GM21367 (cell line): ENCODE results near the gene CADPS.

Source experiments
- ATAC-seq: cut with Tn5 transposase; IDR thresholded peaks from one replicate; pipeline ENCODE4 v1.9.1; 2021; ENCODE audit not compliant: unreplicated experiment

The CADPS gene

DNA sequence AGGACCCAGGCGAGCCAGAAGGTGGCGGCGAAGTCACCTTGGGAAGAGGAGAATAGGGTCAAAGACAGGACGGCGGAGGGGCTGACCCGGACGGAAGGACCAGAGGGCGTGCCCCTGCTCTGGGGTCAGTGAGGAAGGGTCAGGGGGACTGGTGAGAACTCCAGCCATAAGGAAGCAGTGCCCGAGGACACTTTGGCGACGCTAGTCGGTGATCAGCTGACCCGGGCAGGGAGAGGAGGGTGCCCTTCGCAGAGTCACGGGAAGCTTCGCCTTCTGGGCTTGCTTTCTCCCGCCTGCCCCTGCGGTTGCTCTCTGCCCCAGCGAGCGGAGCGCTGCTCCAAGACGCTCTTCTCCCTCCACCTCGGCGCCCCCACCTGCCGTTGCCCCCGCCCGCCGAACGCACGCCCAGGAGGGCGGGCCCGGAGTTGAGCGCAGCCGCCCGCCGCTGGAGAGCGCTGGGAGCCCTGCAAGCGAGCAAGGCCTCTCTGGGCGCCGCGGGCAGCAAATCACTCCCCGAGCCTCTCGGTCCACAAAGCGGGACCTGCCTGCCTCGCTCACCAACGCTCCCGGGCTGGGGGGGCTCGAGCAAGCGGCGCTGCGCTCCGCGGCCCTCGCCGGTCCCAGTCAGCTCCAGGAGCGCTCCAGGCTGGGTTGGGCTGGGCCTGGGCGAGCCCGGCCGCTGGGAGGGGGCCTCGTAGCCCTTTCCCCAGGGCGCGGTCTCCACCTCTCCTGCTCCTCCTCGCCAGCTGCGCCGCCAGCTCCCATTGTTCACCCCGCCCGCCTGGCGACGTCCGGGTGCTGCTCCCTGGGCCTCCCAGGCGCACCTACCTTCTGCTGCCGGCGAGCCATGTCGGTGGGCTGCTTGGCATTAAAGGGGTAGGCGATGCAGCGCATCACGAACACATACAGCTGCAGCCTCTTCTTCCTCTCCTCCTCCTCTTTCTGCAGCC lies 1.2 kb downstream of the CADPS start:
- no peak for ATAC-seq

DNA sequence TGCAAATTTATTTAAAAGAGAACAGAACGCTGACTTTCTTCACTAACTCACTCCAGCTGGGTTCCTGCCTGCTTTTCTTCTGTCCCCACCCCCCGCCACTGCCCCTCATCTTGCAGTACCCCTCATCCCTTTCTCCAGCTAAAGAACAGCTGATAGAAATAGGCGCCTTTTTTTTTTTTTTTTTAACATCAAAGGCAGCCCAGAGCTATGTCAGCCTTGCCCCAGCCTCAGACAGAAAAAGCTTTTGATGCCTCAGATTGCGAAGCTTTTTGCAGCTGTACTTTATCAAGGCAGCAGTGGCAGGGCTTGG lies 1.8 kb downstream of the CADPS start:
- no peak for ATAC-seq

DNA sequence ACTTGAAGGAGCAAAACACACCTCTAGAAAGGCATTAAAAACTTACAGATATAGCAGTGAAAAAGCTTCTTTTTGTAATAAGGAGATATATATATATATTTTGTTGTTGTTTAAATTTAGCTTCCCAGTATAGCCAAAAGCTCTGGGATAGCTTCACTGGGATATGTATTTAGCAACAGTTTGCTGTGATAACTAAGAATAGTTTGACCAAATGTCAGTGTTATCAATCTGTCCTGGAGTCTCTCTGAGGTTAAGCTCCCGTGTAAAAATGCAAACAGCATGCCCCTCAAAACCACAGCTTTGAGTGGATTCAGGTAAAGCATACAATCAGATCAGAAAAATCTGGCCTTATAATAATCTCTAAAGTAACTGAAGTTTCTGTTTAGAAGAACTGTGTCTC lies 2.9 kb downstream of the CADPS start:
- ATAC-seq, result no peak

DNA sequence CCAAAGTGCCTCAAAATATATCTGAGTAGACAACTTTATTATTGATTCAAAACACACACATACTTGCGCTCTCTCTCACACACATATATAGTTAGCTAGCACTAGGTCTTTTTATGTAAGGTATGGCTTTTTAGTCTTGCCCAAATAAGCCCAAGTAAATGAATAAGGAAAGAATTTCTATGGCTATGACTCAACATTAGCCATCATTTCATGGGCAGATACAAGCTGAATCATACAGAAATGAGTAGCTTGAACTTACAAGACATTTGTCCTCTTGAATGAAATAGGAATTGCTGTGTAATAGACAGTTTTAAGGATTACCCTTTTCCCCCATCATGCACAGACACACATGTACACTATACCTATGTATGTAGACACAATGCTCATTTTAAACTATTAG lies 4.9 kb downstream of the CADPS start:
- no peak for ATAC-seq

DNA sequence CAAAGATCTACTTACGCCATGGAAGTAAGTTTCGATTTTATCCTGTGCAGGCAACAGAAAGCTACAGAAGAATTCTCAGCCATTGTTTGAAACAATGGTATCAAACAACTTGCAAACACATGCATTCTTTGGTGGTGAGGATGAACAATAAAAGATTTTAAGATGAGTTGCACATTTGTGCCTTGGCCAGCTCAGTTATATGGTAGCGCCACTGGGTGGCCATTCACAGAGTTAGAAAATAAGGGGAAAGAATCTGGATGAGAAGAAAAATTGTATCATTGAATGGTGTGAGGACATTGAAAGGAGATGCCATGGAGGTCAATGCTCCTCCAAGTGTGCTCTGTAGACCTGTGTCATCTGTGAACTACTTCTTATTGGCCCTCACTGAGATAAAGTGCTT lies 11.6 kb downstream of the CADPS start:
- ATAC-seq, result no peak

- ATAC-seq, result no peak
Measured at GRCh38 chr3:62859203-62859791, 15.9 kb downstream of the CADPS start.

DNA sequence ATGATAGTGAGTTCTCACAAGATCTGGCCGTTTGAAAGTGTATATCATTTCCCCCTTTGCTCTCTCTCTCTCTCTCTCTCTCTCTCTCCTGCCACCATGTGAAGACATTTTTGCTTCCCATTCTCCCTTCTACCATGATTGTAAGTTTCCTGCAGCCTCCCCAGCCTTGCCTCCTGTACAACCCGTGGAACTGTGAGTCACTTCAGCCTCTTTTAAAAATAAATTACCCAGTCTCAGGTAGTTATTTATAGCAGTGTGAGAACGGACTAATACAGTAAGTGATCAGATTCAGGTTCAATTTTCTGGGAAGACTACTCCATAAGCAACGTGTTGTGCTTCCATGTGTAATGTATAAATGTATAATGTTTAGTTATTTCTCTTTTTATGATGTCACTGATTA lies 29.2 kb downstream of the CADPS start:
- ATAC-seq, result no peak

DNA sequence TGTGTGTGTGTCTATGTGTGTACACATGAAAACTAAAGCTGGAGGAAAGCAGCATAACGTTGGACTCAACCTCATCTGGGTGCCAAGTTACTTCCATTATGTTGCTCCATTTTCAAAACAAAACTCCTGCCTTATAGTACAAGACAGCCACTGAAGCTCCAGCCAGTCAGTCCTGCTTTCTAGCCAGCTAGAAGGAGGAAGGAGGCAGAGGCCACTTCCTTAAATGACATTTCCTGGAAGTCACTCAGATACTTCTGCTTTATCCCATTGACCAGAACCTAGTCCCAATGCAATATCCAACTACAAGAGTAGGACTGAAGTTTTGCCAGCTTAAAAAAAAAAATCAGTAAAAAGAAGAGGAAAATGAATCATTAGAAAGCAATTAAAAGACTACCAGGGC lies 31.7 kb downstream of the CADPS start:
- ATAC-seq, result no peak

- no peak for ATAC-seq
Measured at GRCh38 chr3:62839748-62840147, 35.5 kb downstream of the CADPS start.

DNA sequence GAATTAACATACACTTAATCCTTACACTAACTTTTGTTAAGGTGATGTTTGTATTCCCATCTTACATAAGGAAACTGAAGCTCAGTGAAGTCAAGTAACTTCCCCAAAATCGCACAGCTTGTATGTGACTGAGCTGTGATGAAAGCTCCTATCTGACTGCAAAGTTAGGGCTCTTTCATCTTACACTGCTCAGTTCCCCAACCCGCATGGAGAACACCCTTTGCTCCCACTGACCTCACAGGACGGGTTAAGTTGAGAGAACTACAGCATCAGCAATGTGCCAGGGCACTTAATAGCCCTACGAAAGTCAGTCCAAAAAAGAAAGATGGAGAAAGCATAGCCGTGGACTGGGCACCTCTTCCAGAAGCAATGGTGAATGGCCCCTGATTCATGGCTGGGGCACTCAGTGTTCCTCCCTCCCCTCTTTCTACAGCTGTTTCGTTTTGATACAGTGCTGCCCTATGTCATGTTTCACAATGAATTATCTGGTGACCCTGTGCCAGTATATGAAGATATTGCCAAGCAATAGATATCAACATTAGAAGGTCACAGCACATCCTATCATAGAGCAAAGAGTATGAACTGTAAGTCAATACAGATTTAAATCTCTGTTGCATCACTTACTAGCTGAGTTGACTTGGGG lies 38.0 kb downstream of the CADPS start:
- ATAC-seq, result no peak

- ATAC-seq, result peak; percentile 72
Measured at GRCh38 chr3:62835554-62836236, 39.5 kb downstream of the CADPS start.

- ATAC-seq, result no peak
Measured at GRCh38 chr3:62833538-62833937, 41.7 kb downstream of the CADPS start.

DNA sequence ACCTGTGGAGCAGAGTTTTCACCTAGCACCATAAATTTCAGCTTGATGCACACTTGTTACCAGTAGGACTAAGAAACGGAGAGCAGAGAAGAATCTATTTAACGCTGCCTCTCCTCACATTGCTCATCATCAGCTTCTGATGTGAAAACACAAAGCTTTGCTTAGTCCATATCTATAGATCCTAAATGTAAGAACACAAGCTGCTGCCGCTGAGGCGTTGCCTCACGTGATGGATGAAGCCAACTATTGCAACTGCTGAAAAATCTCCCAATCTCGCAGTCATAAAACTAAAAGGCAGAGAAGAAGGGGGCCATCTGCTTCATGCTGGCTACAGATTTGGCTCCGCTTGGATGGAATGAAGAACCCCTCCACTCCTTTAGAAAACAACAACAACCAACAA lies 42.7 kb downstream of the CADPS start:
- no peak for ATAC-seq

DNA sequence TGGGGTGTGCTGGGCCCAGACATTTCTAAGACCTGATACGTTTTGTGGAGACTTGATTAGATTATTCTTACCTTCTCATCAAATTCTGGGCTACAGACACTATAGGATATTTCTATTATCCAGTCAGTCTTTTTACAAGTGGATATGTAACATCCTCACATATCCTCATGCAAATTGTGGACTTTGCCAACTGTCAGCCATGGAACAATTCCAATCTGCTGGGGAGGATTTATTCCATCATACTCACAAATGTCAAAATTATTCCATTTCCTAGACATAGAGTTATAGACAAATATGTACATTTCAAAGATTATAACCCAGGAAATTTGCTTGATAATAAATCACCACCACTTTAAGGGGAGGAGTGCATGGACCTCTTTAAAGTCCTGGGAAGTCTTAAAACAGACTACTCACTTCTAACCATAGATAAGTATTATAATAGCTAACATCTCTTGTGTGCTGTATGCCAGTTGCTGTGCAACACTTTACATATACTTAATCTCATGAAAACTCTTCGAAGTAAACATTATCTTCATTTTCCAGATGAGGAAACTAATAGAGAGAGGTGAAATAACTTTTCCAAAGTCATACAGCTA lies 44.4 kb downstream of the CADPS start:
- no peak for ATAC-seq

GRCh38 chr3:62827550-62827949 lies 47.7 kb downstream of the CADPS start:
- no peak for ATAC-seq

DNA sequence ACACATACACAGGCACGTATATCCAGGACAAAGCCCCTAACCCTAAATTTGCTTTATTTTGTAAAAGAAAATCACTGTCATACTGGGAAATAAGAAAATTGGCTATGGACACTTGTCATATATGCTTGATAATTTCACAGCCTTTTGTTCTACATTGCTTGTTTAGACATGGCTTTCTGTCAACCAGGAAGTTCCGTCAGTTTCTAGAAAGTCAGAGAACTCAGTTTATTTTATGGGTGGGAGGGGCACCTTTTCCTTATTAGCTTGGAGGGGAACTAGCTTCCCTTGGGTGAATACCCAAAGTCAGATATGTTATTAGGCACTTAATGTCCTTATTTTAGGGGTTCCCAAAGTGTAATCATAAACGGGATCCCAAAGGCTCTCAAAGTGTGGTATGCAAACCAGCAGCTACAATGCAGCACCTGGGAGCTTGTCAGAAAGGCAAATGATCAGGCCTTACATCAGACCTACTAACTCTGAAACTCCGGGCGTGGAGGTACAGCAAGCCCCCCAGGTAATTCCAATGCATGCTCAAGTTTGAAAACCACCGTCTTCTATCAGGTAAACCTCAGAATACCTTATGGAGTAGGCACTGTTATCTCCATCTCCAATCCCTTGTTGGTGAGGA lies 50.1 kb downstream of the CADPS start:
- ATAC-seq, result no peak

GRCh38 chr3:62823461-62824050 lies 51.7 kb downstream of the CADPS start:
- ATAC-seq, result no peak

DNA sequence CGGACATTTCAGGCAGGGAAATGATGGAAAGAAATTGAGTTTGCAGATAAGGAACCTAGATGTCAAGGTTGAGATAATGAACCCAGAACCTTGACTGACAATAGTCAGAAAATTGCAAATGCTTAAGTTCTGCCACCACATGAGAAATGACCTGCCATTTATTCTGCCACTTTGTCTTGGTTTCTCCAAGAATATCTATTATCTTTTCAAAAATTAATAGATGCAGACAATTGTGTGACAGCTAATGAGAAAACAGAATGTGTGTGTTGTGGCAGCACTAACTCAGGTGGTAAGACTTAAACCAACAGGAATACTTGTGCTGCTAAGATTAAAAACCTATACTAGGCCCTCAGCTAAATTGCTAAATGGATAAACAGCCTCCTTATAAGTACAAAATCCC lies 52.3 kb downstream of the CADPS start:
- no peak for ATAC-seq

DNA sequence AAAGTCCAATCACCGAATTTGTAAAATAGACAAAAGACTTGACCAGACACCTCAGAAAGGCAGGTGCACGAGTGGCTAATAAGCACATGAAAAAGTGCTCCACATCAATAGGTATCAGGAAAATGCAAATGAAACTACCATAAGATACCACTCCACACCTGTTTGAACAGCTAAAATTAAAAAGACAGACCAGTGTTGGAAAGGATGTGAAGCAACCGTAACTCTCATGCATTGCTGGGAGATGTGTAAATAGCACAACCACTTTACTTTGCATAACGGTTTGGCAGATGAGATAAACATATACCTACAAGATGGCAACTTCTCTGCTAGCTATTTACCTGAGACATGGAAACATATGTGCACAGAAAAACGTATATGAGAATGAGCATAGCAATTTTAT lies 56.9 kb downstream of the CADPS start:
- ATAC-seq, result peak; percentile 89

DNA sequence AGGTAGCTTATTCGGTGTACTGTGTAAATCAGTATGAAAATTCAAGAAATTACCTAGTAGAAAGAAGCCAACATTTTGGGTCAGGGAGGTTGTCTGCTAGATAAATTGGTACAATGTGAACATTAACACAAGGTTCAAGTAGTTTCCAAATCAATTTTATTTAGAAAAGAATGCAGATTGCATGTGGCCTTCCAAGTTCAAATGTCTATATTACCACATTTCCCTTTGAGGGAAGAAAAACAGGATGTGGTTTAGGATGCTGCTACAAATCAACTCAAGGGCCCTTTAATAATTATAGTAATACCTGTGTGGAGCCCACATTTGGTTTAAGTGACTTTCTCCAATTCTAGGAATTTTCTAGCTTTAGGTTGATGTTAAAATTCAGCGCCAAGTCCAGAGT lies 57.5 kb downstream of the CADPS start:
- no peak for ATAC-seq
